H1 (cell line): ENCODE measurements around the gene CTNNA3. TPM values are rescaled to one million over a fixed set of nuclear protein-coding genes. Genes with fewer than 3 reads are reported as not detected.

Experiments
- CTBP2 ChIP-seq: IDR thresholded peaks from 2 replicates; pipeline ENCODE4 v1.7.0; 2011; ENCODE audit warnings: borderline replicate concordance, mild to moderate bottlenecking, moderate library complexity, mixed read lengths, low read length; ENCODE audit not compliant: insufficient read depth, insufficient read length
- HDAC6 ChIP-seq: IDR thresholded peaks from one replicate; pipeline ENCODE4 v1.7.1; 2012; ENCODE audit warnings: low read depth, mild to moderate bottlenecking, inconsistent platforms, low read length, moderate library complexity
- KDM4A ChIP-seq: IDR thresholded peaks from one replicate; pipeline ENCODE4 v1.7.1; 2012; ENCODE audit warnings: low read depth, mild to moderate bottlenecking, moderate library complexity, low read length, inconsistent platforms; ENCODE audit not compliant: severe bottlenecking
- POLR2AphosphoS5 ChIP-seq: IDR thresholded peaks from 2 replicates; pipeline ENCODE4 v1.6.1; 2011; ENCODE audit warnings: low read depth, low read length
- RNF2 ChIP-seq: fragments of 200-900, 300-1000 bp; sonication (generic); IDR thresholded peaks from 2 replicates; pipeline ENCODE4 v1.7.1; 2016; ENCODE audit warnings: borderline replicate concordance, low read depth, mild to moderate bottlenecking, antibody characterized with exemption, low read length; ENCODE audit not compliant: poor library complexity, severe bottlenecking; ENCODE audit errors: missing control alignments
- YY1 ChIP-seq: IDR thresholded peaks from 2 replicates; pipeline ENCODE4 v1.6.1; 2011; ENCODE audit warnings: low read depth, mild to moderate bottlenecking, low read length
- polyA plus RNA-seq, 7 experiments: library from polyadenylated mRNA; depleted of rRNA in 3 of 7; stranded (reverse) in 5 of 7; unstranded in 2 of 7; fragments of >200 nt in 5 of 7; fragments of 200-250 nt in 2 of 7; gene quantifications; 1 replicate in 5 of 7; 2 replicates in 1 of 7; 4 replicates in 1 of 7; pipeline versions ENCODE4 v1.2.1 to v1.2.3, GENCODE V29; 2011 to 2013; ENCODE audit warnings: missing spikeins in 2 of 7, mixed read lengths in 2 of 7
- total RNA-seq: library from RNA; stranded (reverse); fragmentation: NEBNext Ultra II Directional; extraction: Animal tissue kit (Norgen Biotek cat#: 25700); gene quantifications from 2 replicates; pipeline ENCODE4 v1.2.1, GENCODE V29; 2021

Gene CTNNA3
- total and polyA plus RNA-seq, 2 of the 8 experiments (the other 6 are each of a cell fraction or from before 2014, with no cell fraction given) = 1.3 to 1.5 TPM

GRCh38 chr10:66919248-66919647, 776.7 kb downstream of the CTNNA3 start (continued):
- no peak for TF ChIP-seq CTBP2
- no peak for TF ChIP-seq RNF2
- TF ChIP-seq HDAC6 = no peak
- TF ChIP-seq KDM4A = no peak
- no peak for TF ChIP-seq POLR2AphosphoS5
- no peak for TF ChIP-seq YY1
